ENCODE results near the gene KCNQ1OT1. TPM values are rescaled to one million over a fixed set of nuclear protein-coding genes. Genes with fewer than 3 reads are reported as not detected.

KCNQ1OT1 gene
- total RNA-seq, 1 donor from 2014 or later: 1.6 TPM

- peaks cover 74% of the 10 kb centered on the region for H3K9me3 ChIP-seq
- no peaks in the 10 kb centered on the region for H3K4me1 ChIP-seq
- ATAC-seq (no peak), DNase-seq (no peak)
- no peaks in the 10 kb centered on the region for H3K27me3 ChIP-seq (ENCODE audit: low read depth)
- no peak overlapping the region for H3K4me3 ChIP-seq
- no peak for TF ChIP-seq CTCF (IDR thresholded peaks at IDR 0.05)
- intact Hi-C loops (cut with DNase I): no loop called here
- H3K36me3 ChIP-seq: no peaks in the 10 kb centered on the region
- no peak overlapping the region for H3K27ac ChIP-seq
Observed at GRCh38 chr11:2647953-2648352, 51.8 kb downstream of the KCNQ1OT1 start.

- ATAC-seq: no peak
- Histone ChIP-seq H3K36me3 (no peaks in the 10 kb centered on the region), H3K4me1 (no peaks in the 10 kb centered on the region), H3K27ac (no peak overlapping the region), H3K27me3 (ENCODE audit: low read depth) (no peaks in the 10 kb centered on the region), H3K9me3 (peaks cover 80% of the 10 kb centered on the region), H3K4me3 (no peak overlapping the region)
- DNase-seq: no peak
- intact Hi-C loops (cut with DNase I): no loop called here
- no peak for TF ChIP-seq CTCF (IDR thresholded peaks at IDR 0.05)
Observed at GRCh38 chr11:2647167-2647566, 52.6 kb downstream of the KCNQ1OT1 start.

- H3K27ac ChIP-seq: no peak overlapping the region
- TF ChIP-seq CTCF (IDR thresholded peaks at IDR 0.05): no peak
- H3K9me3 ChIP-seq: peaks cover 89% of the 10 kb centered on the region
- no peaks in the 10 kb centered on the region for H3K27me3 ChIP-seq (ENCODE audit: low read depth)
- no peak overlapping the region for H3K4me3 ChIP-seq
- intact Hi-C loops (cut with DNase I): no loop called here
- no peak for ATAC-seq
- DNase-seq: no peak
- H3K4me1 ChIP-seq: no peaks in the 10 kb centered on the region
- no peaks in the 10 kb centered on the region for H3K36me3 ChIP-seq
Observed at GRCh38 chr11:2645779-2646118, 54.0 kb downstream of the KCNQ1OT1 start.

- intact Hi-C loops (cut with DNase I): no loop called here
- H3K27me3 ChIP-seq (ENCODE audit: low read depth): no peaks in the 10 kb centered on the region
- H3K4me3 ChIP-seq: no peak overlapping the region
- H3K4me1 ChIP-seq: no peaks in the 10 kb centered on the region
- no peaks in the 10 kb centered on the region for H3K36me3 ChIP-seq
- no peak for DNase-seq
- no peak for ATAC-seq
- no peak overlapping the region for H3K27ac ChIP-seq
- H3K9me3 ChIP-seq: peaks cover 88% of the 10 kb centered on the region
- TF ChIP-seq CTCF (IDR thresholded peaks at IDR 0.05): no peak
Observed at GRCh38 chr11:2644844-2645778, 54.7 kb downstream of the KCNQ1OT1 start.

- Histone ChIP-seq H3K27me3 (ENCODE audit: low read depth) (no peaks in the 10 kb centered on the region), H3K9me3 (peaks cover 82% of the 10 kb centered on the region), H3K36me3 (no peaks in the 10 kb centered on the region), H3K4me1 (no peaks in the 10 kb centered on the region), H3K27ac (no peak overlapping the region), H3K4me3 (no peak overlapping the region)
- DNase-seq (no peak), ATAC-seq (no peak)
- intact Hi-C loops (cut with DNase I): no loop called here
- TF ChIP-seq CTCF (IDR thresholded peaks at IDR 0.05): no peak
Observed at GRCh38 chr11:2643746-2644145, 56.0 kb downstream of the KCNQ1OT1 start.
